ENCODE results near the gene CARD9.

CARD9 gene

DNA sequence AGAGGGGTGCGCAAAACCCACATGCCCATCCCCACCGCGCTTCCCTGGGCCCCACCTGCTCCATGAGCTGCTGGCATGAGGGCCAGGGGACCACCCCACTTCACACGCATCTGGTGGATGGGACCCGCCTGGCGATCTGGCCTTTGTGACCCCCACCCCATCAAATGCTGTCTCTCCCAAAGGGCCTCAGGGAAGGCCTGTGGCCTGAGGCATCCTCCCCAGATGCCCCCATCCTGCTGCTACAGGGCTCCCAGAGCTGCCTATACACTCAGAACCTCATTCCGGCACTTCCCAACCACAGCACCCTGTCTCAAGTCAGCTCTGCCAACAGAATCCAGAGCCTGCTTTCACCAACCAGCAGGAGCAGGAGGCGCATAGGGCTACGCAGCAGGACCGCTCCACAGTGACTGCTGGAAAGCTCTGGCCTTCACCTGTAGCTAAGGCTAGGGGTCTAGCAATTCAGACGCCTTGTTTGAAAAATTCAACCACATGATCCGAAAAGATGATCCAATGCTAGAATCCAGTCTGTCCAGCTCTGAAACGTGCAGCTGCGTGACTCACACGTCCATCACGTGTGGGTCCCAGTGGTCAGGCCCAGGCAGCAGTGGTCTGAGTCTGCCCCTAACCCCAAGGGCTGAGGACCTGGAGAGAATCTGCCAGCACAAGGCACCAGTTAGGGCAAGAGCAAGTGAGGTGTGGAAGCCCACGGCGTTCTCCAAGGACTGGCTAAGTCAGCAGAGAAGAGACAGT, 27.9 kb upstream of the CARD9 start:
- DNase-seq (ENCODE audit: low read depth in 3 of 3, low spot score in 1 of 3): no peak

DNA sequence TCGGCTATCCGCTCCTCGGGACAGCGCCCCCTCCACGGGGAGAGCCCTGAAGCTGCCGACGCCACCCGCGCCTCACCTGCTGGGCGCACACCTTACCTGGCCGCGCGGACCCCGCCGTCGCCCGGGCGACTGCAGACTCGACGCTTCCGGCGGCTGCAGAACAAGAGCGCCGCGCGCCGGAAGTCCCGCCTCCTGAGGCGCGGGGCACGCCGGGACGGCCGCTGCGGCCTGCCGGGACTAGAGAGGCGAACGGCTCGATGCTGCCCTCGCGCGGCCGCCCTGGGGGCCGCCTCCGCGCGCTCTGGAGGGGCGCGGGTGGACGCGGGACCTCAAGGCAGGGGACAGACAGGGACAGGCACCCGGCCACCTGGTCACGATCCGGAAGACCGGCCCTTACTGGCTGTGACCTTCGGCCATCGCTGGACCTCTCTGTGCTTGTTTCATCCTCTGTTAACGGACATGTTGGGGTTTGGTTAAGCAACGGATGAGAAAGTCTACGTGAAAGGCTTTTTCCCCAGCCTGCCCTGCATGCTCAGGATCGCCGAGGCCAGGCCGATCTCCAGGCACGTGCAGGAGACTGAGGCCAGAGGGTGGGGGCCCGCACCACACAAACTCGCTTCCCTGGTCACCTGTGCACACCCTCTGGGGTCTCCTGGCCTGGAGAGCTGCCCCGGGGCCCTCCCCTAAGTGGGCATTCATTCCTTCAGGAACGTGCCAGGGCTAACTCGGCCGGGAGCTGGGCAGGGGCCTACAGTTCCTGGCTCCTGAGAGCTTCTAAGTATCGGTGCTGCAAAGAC, 26.8 kb upstream of the CARD9 start, which contains the start of gene SNAPC4:
Gene SNAPC4 (minus strand): TSS at position 133 of the 797 bp plus-strand sequence. CDS start 1,742 bp downstream, outside the sequence.
- DNase-seq (ENCODE audit: low read depth in 3 of 3, low spot score in 1 of 3): peak; percentile 59 to 84 (median 72)

DNA sequence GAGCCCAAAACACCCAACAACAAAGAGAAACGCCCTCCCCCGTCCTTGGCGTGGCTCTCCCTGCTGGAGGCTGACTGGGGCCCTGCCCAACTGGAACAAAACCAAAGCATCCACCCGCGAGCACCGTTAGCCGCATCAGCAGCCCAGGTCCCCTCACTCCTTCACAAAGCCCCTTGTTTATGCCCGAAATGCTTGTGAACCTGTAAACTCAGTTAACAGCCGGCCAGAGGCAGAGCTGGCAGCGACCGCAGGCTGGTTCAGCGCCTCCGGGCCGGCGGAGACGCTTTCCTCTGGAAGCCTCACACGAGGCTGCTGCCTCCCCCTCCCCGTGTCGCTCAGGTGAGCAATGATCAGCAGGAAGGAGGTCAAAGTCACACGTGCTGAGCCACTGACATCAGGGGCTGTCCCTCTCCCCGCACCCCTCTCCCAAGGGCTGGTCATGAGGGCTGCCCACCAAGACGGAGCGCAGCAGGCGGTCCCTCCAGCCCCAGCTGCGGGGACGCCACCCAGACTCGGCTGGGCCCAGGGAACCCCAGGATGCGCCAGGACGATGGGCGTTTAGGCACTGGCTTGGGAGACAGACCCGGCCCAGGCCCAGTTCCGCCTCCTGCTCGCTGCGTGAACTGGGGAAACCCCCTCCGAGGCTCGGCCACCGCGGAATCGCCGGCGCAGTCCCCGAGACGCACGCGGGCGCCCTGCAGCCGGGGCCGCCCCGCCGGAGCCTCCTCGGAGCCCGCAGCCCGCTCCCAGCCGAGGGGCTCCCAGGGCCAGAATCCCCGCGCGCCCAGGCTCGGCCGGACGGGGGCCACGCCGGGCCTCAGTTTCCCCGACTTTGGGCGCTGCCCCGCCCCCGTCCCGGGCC, 25.9 kb upstream of the CARD9 start:
- DNase-seq (ENCODE audit: low read depth in 3 of 3, low spot score in 1 of 3): no peak

DNA sequence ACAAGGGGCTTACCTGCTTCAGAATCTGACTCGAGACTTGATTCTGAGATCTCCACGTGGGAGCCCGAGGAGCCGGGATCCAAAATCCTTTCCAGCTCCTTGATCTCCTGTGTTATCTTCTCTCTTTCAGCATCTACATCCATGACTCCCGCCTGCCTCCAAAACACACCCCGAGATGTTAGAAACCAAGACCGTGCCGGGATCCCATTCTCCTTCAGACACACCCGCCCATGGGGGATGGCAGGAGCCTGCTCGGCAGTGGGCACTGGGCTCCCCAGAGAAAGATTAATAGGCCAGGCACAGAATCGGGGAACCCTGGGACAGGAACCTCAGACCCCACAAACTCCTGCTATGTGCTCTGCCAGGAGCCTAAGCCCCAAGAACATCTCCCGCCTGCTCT, 24.8 kb upstream of the CARD9 start:
- no peak for DNase-seq (ENCODE audit: low read depth in 3 of 3, low spot score in 1 of 3)

DNA sequence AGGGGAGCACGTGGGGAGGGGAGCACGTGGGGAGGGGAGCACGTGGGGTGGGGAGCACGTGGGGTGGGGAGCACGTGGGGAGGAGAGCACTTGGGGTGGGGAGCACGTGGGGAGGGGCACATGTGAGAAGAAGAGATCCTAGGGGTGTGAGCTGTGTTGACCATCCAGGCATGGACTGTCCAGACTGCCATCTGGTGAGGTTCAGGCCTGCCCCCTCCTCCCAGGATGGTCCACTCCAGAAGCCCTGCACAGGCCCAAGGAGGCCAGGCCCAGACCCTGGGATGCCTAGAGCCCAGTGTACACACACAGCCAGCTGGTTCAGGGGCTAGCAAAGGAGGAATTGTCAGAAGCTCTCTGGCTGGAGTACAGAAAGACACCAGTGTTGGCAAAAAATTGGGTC, 24.2 kb upstream of the CARD9 start:
- DNase-seq (ENCODE audit: low read depth in 3 of 3, low spot score in 1 of 3): no peak

DNA sequence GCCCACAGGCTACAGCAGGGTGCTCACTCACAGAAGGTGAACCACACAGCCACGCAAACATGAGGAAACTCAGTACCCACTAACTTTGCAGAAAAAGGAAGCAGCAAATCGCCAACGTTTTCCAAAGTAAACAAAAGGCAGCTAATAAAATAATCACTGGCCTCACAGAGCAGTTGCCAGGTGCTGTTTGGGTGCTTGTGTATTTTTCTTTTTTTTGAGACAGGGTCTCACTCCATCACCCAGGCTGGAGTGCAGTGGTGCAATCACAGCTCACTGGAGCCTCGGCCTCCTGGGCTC, 22.7 kb upstream of the CARD9 start:
- DNase-seq (ENCODE audit: low read depth in 3 of 3, low spot score in 1 of 3): no peak

DNA sequence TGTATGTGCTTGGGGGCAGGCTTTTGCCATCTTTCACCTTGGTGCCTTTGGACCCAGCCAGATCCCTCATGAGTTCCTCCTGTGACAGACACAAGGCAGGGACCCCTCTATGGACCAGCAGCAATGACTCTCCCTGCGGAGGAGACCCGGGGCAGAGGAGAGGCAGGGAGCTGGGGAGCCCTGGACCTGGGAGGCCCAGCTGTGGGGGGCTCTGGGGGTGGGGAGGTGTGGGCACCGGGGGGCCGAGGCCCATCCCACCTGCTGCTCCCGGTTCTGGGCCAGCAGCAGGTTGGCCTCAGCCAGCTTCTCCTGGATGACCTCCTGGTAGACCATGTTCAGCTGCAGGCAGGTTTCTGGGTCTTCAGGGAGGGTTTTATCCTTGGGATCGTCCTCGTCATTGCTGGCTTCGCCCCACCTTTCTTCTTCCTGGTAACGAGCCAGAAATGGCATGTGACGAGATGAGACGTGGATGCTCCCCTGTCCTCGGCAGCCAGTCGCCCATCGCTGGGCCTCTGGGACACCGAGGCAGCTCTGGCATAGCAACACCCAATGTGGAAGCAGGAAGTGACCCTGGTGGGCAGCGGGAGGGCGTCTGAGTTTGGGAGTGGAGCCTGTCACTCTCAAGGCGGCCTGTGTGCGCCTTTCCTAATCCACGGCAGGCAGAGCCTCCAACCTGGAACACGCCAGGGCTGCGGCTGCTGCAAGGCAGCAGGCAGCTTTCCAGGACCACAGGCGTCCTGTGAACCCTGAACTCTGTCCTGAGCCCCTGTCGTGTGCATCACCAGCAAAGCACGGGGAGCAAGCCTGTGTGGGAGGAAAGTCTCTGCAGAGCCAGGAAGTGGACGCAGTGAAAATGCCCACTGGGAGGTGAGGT, 22.1 kb upstream of the CARD9 start:
- DNase-seq (ENCODE audit: low read depth in 3 of 3, low spot score in 1 of 3): no peak

DNA sequence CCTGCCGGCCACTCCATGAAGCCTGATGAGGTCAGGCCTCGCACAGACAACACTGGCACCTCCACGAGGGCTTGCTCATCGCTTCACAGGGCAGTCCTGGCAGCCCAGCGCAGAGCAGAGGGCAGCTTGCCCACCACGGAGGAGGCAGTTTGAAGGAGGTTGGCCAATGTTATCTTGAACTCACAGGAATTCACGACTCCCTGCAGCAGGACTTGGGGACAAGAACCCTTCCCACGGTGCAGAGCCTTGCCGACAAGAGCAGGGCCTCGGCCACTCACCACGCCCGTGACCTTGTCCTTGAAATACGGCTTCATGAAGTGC, 21.5 kb upstream of the CARD9 start:
- DNase-seq (ENCODE audit: low read depth in 3 of 3, low spot score in 1 of 3): no peak

DNA sequence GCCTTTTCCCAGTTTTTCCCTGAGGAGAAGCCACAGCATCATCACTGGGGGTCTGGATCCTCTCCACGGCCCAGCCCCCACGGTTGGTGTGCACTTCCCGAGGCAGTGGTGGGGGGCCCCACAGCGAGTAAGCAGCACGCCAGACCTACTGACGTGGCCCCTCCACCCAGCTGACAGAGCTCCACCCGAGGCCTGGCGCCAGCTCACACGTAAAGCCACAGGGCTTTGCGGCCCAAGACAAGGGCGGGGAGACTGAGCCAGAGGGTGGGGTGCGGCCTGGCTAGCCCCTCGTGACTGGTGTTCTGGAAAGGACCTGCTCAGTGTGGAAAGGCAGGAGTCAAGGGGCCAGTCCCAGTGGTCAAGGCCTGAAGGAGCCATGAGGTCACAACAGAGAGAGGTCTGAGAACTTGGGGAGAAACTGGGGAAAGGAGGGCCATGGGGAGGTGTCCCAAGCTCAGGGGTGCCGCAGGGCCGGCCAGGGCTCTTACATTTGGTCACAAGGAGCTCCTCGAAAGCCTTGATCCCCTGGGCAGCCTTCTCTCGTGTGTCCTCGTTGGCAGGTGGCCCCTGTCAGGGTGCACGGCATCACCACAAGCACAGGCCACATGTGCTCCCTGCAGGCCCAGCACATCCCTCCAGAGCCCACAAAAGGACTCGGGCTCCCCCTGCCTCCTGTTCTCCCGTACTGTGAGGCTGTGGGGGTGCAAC, 21.0 kb upstream of the CARD9 start:
- no peak for DNase-seq (ENCODE audit: low read depth in 3 of 3, low spot score in 1 of 3)

DNA sequence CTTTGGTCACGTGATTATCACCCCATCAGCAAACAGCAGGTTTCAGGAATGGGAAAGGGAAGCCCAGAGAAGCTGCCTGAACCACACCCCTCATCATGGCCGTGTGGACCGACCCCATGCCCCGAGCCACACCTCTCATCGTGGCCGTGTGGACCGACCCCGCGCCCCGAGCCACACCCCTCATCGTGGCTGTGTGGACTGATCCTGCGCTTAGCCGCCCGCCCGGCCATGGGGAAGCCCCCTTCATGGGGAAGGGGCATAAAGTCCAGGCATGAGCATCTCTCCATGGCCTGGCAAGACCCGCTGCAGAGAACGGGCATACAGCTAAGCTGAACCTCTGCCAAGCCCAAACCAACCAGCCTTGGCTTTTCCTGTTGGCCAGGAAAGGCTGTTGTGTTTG, 20.1 kb upstream of the CARD9 start:
- no peak for DNase-seq (ENCODE audit: low read depth in 3 of 3, low spot score in 1 of 3)

DNA sequence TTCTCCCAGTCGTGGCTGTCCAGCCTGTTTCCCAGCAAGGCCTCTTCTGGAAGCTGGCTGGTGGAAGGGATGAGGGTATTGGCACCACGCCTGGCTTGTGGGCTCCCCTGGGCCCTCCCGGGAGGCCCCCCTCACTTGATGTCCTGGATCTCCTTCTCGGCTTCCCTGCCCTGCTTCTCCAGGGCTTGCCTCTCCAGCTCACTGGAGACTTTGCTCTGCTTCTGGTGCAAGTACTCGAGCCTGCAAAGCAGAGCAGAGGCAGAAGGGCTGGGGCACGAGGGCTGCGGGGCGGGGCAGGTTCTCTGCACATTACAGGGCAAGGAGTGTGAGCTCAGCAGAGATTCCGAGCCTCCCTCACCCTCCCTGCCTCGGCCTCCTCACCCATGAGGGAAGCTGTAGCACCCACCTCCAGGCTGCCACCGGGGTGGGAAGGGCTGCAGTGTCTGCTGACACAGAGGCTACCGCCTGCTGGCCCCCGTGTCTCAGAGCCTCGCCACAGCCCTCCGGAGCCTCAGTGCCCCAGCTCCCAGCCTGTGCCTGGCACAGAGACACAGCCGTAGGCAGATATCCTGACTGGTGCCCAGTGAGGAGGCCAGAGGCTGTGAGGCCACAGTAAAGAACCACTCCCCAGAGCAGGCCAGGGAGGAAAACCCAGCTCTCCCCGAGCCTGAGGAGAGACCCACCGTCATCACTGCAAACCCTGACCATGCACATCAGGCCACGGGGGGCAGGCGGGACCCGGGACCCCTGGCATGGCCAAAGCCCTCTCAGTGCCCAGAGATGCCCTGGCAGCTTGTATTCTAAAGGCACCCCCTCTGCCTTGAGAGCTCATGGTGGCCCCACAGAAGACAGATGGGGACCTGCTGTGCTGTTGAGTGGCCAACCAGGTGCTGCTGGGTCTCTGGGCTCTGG, 19.3 kb upstream of the CARD9 start:
- no peak for DNase-seq (ENCODE audit: low read depth in 3 of 3, low spot score in 1 of 3)

DNA sequence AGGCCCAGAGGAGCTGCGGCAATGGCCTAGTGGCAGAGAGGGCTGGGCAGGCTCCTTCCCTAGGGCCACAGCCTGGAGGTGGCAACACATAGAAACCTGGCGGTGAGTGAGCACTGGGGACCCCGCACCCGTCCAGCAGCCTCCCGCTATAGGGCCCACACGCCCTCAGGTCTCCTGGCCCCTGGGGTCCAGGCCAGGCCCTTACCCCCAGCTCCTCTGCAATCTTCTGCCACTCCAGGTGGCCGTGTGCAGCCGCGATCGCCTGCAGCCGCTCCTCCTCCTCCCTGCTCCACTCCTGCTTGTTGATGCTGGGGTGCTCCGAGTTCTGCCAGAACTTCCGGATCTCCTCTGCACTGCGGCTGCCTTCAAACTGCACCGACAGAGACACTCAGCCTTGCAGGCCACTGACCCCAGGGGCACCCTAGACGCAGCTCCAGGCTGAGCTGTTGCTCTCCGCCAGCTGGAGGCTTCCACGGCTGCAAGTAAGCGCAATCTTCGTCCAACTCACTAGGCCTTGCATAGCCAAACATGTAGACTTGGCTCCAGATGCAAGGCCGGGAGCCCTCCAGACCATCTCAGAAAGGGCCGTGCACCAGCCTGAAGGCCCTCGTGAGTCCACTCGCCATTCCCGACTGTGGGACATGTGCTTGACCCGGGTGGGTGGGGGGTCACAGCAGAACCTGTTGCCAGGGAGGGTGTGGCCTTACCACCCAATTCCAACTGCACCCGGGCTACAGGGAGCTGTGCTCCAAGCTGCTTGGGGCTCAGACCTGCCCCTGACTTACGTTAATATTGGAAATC, 18.5 kb upstream of the CARD9 start:
- no peak for DNase-seq (ENCODE audit: low read depth in 3 of 3, low spot score in 1 of 3)

DNA sequence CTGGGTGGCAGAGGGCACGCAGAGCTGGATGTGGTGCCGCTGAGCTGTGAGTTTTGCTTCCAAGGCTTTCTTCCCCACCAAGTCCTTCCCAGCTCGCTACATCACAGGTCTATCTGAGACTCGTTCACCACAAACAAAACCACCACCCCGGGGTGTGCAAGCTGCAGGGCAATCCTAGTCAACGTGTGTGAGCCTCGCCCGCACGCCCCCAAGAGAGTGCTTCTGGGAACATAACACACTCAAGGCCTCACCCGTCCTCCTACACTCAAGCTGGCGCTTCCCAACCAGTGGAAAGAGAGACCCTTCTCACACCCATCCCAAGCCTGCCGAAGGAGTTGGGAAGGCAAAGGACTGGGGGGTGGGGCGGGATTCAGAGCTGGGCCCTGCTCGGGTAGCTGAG, 15.9 kb upstream of the CARD9 start:
- no peak for DNase-seq (ENCODE audit: low read depth in 3 of 3, low spot score in 1 of 3)

DNA sequence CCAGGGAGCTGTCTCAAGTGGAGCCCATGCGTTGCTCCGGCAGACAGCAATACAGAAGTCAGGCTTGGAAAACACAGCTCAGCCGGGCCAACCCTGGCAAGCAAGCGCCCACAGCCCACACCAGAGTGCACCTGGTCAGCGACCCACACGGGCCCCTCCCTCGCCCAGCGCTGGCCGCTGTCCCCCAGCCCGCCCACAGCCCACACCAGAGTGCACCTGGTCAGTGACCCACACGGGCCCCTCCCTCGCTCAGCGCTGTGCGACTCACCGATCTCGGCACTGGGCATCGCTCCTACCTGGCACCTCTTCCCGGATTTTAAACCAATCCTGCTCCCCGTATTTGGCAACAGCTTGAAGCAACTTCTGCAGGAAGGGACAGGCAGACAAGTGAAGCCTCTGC, 13.7 kb upstream of the CARD9 start:
- DNase-seq (ENCODE audit: low read depth in 3 of 3, low spot score in 1 of 3): no peak

DNA sequence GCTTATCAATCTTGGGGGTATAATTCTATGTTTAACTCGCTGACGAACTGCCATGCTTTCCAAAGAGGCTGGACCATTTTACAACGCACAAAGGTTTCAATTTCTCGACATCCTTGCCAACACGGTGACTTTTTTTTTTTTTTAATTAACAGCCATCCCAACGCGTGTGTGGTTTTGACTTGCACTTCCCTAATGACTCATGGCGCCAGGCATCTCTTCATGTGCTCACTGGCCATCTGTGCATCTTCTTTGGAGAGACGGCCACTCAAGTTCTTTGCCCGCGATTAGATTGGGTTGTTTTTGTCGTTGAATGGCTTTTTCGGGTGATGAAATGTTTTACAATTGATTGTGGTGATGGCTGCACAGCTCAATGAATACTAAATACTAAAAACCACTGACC, 12.5 kb upstream of the CARD9 start:
- DNase-seq (ENCODE audit: low read depth in 3 of 3, low spot score in 1 of 3): no peak

DNA sequence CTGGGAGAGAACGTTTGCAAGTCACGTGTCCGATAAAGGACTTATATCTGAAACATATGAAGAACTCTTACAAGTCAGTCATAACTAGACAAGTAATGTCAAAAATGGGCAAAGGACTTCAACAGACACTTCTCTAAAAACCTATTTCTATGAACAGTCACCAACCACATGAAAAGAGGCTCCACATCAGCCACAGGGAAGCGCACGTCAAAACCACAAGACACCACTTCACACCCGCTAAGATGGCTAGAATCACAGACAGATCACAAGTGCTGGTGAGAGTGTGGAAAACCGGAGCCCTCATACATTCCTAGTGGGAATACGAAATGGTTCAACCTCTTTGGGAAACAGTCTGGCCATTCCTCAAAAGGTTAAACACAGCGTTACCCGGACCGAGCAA, 11.5 kb upstream of the CARD9 start:
- no peak for DNase-seq (ENCODE audit: low read depth in 3 of 3, low spot score in 1 of 3)

DNA sequence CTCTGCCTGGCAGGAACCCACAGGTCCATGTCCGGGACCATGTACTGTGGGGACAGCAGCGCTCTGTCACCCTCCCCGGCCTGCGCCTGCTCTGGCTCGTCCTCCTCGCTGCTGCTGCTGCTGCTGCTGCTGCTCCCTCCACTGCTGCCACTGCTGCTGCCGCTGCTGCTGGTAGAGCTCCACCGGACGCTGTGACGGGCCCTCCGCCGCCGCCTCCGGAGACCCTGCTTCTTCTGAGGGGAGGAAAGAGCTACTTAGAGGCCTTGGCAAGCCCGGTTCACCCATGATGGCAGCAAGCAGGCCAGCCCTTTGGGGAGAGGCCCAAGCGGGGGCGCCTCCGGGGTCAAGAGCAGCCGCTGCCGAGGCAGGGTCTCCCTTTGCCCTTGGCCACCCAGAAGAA, 10.0 kb upstream of the CARD9 start:
- no peak for DNase-seq (ENCODE audit: low read depth in 3 of 3, low spot score in 1 of 3)

DNA sequence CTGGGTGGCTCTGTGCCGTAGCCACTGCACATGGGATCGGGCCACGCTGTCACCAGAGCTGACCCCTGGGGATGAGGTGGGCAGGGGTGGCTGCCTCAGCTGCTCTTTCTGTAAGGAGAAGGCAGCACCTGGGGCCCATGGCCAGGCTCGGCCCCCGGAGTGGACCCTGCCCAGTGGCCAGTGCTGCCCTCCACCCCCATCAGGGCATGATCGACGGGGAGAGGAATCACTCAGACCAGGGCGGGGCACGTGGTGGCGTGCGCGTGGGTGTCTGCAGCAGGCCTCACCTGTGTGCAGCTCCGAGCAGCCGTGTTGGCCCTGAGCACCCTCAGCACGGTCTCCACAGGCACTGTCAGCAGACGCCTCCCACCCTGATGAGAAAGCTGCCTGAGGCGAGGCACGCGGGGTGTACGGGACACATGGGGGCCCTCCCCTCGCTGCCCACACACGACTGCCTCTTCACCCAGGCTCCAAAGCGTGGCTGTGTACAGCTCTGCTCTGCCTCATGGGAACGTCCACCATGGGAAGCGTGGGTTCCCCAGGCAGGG, 8.6 kb upstream of the CARD9 start:
- no peak for DNase-seq (ENCODE audit: low read depth in 3 of 3, low spot score in 1 of 3)
